Nucleus accumbens (tissue), 56 donors: Measurements from ENCODE around the gene NDUFA11.
"Not testable (repeated sequence)": the region's sequence is repeated elsewhere in the genome, so short reads cannot be mapped to it uniquely, and the experiment has no call there.

Experiments
- DNase-seq, 56 donors: peaks; one replicate each; lab custom pipeline; 2025; lab: John Stamatoyannopoulos, UW

The NDUFA11 gene

DNA sequence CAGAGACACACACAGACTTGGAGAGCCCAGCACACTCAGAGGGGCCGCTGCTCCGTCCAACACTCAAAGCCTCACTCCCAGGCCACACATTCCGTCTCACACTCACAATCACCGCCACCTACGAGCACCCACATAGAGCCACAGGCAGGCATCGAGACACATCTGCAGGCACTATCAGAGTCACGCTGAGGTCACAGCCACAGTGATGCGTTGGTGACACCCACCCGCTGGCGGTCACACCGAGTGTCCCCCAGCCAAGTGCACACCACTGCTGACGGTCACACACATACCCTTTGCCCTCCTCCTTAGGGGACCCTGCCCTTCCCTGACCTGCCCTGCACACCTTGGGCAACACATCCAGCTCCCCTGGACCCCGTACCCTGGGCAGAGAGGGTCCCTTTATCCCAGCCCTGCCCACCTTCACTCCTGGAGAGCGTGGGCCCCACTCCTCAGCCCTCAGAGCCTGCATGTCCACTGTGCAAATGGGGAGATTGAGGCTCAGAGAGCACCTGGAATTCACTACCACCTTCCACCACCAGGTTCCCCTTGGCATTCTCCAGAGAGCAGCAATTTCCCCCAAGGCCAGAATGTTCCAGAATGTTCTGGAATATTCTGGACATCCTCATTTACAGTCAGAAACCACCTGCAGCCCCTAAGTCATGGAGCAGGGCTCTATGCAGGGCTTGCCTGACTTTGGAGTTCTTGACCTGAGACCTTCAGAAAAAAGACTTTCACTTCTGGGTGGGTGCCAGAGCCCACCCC is 38.7 kb downstream of the NDUFA11 start:
- no peak for DNase-seq

- peak in 1 of 56 donors; percentile 39 for DNase-seq
Measured at GRCh38 chr19:5864013-5864720, 39.4 kb downstream of the NDUFA11 start.

DNA sequence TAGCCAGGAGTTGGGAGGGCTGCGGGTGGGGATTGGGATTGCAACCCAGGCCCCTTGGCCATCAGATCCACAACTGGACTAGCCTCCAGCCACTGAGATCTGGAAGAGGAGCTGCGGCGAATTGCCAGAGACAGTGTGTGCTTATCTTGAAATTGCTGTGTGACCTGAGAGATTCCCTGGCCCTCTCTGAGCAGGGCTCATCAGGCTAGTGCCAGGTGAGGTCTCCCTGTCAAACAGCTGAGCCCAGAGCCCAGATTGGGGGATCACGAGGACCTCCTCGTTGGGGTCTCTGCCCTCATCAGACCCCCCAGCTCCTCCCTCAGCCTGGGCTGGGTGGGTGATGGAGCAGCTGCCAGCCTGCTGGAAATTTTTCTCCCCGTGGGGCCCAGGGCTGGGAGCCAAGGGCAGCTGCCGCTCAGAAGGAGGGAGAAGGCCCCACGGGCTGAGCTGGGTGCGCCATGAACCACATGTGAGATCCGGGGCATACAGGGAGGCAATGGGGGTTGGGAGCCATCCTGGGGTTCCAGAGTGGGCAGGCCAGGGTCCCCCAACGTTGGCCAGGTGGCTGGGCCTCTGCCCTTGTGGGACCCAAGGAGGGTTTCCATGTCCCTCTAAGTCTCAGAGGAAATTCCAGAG is 40.4 kb downstream of the NDUFA11 start:
- no peak for DNase-seq

DNA sequence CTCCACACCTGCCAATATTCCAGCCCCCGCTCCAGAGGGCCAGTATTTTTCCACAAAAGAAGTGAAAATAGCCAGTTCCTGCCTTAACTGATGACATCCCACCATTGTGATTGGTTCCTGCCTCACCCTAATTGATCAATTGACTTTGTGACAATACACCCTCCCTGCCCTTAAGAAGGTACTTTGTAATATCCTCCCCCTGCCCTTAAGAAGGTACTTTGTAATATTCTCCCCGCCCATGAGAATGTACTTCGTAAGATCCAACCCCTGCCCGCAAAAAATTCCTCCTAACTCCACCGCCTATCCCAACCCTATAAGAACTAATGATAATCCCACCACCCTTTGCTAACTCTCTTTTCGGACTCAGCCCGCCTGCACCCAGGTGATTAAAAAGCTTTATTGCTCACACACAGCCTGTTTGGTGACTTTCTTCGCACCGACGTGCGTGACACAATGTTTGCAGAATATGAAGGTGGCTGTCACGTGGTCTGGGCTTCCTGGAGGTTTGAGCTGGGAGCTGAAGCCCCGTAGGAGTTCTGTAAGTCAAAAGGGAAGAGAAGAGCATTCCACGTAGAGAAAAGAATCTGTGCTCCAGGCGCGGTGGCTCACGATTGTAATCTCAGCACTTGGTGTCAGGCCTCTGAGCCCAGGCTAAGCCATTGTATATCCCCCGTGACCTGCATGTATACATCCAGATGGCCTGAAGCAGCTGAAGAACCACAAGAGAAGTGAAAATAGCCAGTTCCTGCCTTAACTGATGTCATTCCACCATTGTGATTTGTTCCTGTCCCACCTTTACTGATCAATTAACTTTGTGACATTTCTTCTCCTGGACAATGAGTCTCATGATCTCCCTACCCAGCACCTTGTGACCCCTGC is 46.1 kb downstream of the NDUFA11 start:
- no peak for DNase-seq

DNA sequence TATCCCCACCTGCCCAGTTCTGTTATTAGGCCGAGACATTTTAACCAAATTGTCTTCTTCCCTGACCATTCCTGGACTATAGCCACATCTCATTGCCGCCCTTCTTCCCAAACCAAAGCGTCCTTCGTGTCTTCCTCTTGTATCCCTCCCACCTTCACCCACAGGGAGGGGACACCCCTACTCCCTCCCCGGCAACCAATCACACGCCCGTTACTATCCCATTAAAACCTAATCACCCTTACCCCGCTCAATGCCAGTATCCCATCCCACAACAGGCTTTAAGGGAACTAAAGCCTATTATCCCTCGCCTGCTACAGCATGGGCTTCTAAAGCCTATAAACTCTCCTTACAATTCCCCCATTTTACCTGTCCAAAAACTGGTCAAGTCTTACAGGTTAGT is 48.4 kb downstream of the NDUFA11 start:
- DNase-seq: not testable (repeated sequence)

DNA sequence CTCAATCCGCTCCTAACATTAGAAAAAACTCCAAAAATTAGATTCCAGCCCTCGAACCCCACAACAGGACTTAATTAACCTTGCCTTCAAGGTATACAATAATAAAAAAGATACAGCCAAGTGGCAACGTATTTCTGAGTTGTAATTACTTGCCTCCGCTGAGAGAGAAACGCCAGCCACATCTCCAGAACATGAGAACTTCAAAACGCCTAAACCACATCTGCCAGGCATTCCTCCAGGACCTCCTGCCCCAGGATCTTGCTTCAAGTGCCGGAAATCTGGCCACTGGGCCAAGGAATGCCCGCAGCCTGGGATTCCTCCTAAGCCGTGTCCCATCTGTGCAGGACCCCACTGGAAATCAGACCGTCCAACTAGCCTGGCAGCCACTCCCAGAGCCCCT is 49.5 kb downstream of the NDUFA11 start:
- DNase-seq: not testable (repeated sequence)

DNA sequence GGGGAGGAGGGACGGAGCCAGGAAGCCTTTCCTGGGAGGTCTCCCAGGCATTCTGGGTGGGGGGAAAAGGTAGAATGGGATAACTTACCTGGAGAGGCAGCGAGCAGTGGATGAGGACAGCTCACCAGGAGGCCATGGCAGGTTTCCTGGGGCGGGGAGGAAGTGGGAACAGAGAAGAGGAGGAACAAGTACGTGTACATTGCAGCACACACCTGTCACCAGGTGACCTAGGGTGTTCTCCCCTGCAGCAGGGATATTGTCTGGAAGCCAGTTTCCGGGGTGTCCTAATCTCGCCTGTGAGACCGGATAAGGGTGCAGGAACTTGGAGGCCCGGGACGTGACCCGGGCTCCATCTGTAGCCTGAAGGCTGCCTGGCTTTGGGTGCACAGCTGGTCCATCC is 52.3 kb downstream of the NDUFA11 start, which contains the start of gene FUT3:
TSS of gene FUT3 (minus strand) at position 148 of the 400 bp plus-strand sequence.
- no peak for DNase-seq

- peak in 1 of 56 donors; percentile 14 for DNase-seq
Measured at GRCh38 chr19:5850743-5851293, 52.8 kb downstream of the NDUFA11 start.

GRCh38 chr19:5850189-5850588 is 53.4 kb downstream of the NDUFA11 start:
- DNase-seq: no peak

DNA sequence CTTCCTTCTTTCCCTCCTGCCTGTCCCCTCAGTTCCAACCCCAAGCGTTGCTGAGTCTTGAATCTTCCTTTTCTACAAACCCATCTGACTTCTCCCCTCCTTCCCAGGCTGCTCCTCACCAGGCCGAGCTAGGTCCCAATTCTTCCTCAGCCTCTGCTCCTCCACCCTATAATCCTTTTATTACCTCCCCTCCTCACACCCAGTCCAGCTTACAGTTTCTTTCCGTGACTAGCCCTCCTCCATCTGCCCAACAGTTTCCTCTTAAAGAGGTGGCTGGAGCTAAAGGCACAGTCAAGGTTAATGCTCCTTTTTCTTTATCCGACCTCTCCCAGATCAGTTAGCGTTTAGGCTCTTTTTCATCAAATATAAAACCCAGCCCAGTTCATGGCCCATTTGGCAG is 55.0 kb downstream of the NDUFA11 start:
- not testable (repeated sequence) for DNase-seq

DNA sequence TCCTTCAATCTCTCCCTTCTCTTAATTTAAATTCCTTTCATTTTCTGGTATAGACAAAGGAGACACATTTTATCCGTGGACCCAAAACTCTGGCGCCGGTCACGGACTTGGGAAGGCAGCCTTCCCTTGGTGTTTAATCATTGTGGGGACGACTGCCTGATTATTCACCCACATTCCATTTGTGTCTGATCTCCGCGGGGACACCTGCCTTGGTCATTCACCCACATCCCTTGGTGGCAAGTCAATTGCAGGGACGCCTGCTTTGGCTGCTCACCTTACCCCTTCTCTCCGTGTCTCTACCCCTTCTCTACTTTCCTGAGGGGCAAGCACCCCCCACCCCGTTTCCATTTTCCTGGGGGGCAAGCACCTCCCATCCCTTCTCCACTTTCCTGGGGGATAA is 55.7 kb downstream of the NDUFA11 start:
- not testable (repeated sequence) for DNase-seq
